ENCODE data around the gene MUC6. TPM values are rescaled to one million over a fixed set of nuclear protein-coding genes. Genes with fewer than 3 reads are reported as not detected.

The MUC6 gene
- total RNA-seq, 1 experiment from 2014 or later: 0.07 TPM

DNA sequence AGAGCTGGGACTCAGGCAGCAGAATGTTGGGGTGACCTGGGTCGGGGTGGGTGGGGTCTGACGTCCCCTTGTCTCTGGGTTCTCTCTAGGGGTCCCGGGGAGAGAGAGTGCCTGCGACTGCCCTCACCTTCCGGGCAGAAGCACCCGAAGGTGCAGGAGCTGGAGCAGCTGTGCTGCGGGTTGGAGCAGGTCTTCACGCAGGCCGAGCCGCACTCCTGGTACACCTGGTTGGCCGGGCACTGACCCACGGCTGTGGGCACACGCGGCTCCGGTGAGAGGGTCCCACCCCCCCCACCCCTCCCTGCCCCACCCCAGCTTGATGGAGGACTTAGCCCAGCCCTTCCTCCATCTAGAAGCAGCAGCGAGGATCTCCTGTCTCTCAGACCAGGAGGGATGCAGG lies 6.4 kb downstream of the MUC6 start:
- no peaks in the 10 kb centered on the region for H3K4me1 ChIP-seq (replicated peaks; ENCODE audit: insufficient read depth)
- no peaks in the 10 kb centered on the region for H3K9me2 ChIP-seq (ENCODE audit: insufficient read depth)
- H3K9me3 ChIP-seq (ENCODE audit: insufficient read depth, low read depth): no peaks in the 10 kb centered on the region
- intact Hi-C loops (cut with micrococcal nuclease; ENCODE audit: unreplicated experiment): no loop called here
- no peaks in the 10 kb centered on the region for H3F3A ChIP-seq (ENCODE audit: insufficient read depth, low read depth)
- no peak overlapping the region for H3K27ac ChIP-seq
- BruUV-seq (replicated peaks): no TSS peak
- no peak overlapping the region for H2AFZ ChIP-seq
- POLR2A ChIA-PET (ENCODE audit: unreplicated experiment): no interaction called here
- no peak overlapping the region for H3K4me2 ChIP-seq
- no peaks in the 10 kb centered on the region for H3K79me2 ChIP-seq (ENCODE audit: low read depth)
- CTCF ChIA-PET: no interaction called here
- no peaks in the 10 kb centered on the region for H3K36me3 ChIP-seq (ENCODE audit: low read depth)
- H3K27me3 ChIP-seq (ENCODE audit: insufficient read depth, low read depth): no peaks in the 10 kb centered on the region
- no peak for TF ChIP-seq EZH2 (IDR thresholded peaks at IDR 0.05; ENCODE audit: low read depth)
- TF ChIP-seq, protein P1, sequence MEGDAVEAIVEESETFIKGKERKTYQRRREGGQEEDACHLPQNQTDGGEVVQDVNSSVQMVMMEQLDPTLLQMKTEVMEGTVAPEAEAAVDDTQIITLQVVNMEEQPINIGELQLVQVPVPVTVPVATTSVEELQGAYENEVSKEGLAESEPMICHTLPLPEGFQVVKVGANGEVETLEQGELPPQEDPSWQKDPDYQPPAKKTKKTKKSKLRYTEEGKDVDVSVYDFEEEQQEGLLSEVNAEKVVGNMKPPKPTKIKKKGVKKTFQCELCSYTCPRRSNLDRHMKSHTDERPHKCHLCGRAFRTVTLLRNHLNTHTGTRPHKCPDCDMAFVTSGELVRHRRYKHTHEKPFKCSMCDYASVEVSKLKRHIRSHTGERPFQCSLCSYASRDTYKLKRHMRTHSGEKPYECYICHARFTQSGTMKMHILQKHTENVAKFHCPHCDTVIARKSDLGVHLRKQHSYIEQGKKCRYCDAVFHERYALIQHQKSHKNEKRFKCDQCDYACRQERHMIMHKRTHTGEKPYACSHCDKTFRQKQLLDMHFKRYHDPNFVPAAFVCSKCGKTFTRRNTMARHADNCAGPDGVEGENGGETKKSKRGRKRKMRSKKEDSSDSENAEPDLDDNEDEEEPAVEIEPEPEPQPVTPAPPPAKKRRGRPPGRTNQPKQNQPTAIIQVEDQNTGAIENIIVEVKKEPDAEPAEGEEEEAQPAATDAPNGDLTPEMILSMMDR (conservative IDR thresholded peaks at IDR 0.05): no peak
- no peaks in the 10 kb centered on the region for H4K20me1 ChIP-seq (ENCODE audit: insufficient read depth)
- no peak for DNase-seq
- H3K4me3 ChIP-seq: no peak overlapping the region

DNA sequence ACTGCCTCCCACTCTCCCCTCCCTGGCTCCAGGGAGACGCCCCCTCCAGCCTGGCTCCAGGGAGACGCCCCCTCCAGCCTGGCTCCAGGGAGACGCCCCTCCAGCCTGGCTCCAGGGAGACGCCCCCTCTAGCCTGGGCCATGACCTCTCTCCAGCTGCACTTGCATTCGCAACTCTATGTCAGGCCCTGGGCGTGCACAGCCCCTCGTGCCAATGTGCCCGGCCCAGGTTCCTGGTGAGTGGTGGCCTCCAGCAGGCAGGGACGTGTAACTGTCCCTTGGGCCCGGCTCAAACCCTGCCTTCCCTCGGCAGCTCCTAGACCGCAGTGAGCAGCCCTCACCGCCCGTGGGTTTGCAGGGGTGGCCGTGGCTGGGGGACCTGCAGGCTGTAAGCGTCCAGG lies 6.9 kb downstream of the MUC6 start:
- POLR2A ChIA-PET (ENCODE audit: unreplicated experiment): no interaction called here
- Histone ChIP-seq H3K9me3 (ENCODE audit: insufficient read depth, low read depth) (no peaks in the 10 kb centered on the region), H3F3A (ENCODE audit: insufficient read depth, low read depth) (no peaks in the 10 kb centered on the region), H3K9me2 (ENCODE audit: insufficient read depth) (no peaks in the 10 kb centered on the region), H3K4me1 (replicated peaks; ENCODE audit: insufficient read depth) (no peaks in the 10 kb centered on the region), H3K4me2 (no peak overlapping the region), H3K36me3 (ENCODE audit: low read depth) (no peaks in the 10 kb centered on the region), H3K79me2 (ENCODE audit: low read depth) (no peaks in the 10 kb centered on the region), H2AFZ (no peak overlapping the region), H4K20me1 (ENCODE audit: insufficient read depth) (no peaks in the 10 kb centered on the region), H3K4me3 (no peak overlapping the region), H3K27ac (no peak overlapping the region), H3K27me3 (ENCODE audit: insufficient read depth, low read depth) (no peaks in the 10 kb centered on the region)
- intact Hi-C loops (cut with micrococcal nuclease; ENCODE audit: unreplicated experiment): no loop called here
- CTCF ChIA-PET: no interaction called here
- DNase-seq: no peak
- BruUV-seq (replicated peaks): no TSS peak
- no peak for TF ChIP-seq EZH2 (IDR thresholded peaks at IDR 0.05; ENCODE audit: low read depth)
- TF ChIP-seq, protein P1 (conservative IDR thresholded peaks at IDR 0.05): no peak

DNA sequence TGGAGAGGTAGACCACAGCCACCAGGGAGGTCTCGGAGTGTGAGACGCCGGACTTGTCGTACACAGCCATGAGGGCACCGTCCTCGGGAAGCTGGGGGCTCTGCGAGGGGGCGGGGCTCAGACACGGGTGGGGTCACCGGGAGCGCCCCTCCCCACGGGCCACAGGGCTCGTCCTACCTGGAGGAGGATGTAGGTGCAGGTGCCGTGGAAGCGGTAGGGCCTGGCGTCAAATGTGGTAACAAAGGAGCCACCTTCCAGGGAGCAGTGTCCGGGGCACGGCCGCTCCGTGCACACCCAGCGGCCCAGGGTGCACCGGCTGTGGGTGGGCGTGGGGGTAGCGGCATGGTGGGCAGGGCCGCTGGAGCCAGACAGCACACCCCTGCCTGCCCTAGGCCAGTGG lies 7.5 kb downstream of the MUC6 start:
- no peaks in the 10 kb centered on the region for H3K79me2 ChIP-seq (ENCODE audit: low read depth)
- H3K4me2 ChIP-seq: no peak overlapping the region
- no peaks in the 10 kb centered on the region for H3K9me2 ChIP-seq (ENCODE audit: insufficient read depth)
- CTCF ChIA-PET: no interaction called here
- H3K36me3 ChIP-seq (ENCODE audit: low read depth): no peaks in the 10 kb centered on the region
- no peaks in the 10 kb centered on the region for H3K9me3 ChIP-seq (ENCODE audit: insufficient read depth, low read depth)
- DNase-seq: no peak
- no peaks in the 10 kb centered on the region for H3F3A ChIP-seq (ENCODE audit: insufficient read depth, low read depth)
- intact Hi-C loops (cut with micrococcal nuclease; ENCODE audit: unreplicated experiment): no loop called here
- no peak overlapping the region for H2AFZ ChIP-seq
- no peak for TF ChIP-seq EZH2 (IDR thresholded peaks at IDR 0.05; ENCODE audit: low read depth)
- TF ChIP-seq, protein P1 (conservative IDR thresholded peaks at IDR 0.05): no peak
- H3K4me3 ChIP-seq: no peak overlapping the region
- no peaks in the 10 kb centered on the region for H3K27me3 ChIP-seq (ENCODE audit: insufficient read depth, low read depth)
- no TSS peak for BruUV-seq (replicated peaks)
- H4K20me1 ChIP-seq (ENCODE audit: insufficient read depth): no peaks in the 10 kb centered on the region
- H3K27ac ChIP-seq: no peak overlapping the region
- POLR2A ChIA-PET (ENCODE audit: unreplicated experiment): no interaction called here
- no peaks in the 10 kb centered on the region for H3K4me1 ChIP-seq (replicated peaks; ENCODE audit: insufficient read depth)
